Fibroblast of mammary gland (primary cell): ENCODE measurements around the gene DNAJC7.

Experiments
- DNase-seq: peaks from one replicate; pipeline ENCODE4 v3.0.0-alpha.2; 2010; ENCODE audit warnings: low read depth
- H3K4me3 ChIP-seq: 2 replicates; pipeline ENCODE4 v1.5.1; 2011; ENCODE audit warnings: low read depth, mild to moderate bottlenecking, low read length, moderate library complexity; ENCODE audit not compliant: control insufficient read depth
- TF ChIP-seq, protein P1 (sequence below): conservative IDR thresholded peaks from 2 replicates; pipeline ENCODE4 v1.5.1; 2011; ENCODE audit warnings: low read depth, low read length, inconsistent platforms; ENCODE audit not compliant: control insufficient read depth, insufficient read depth

The DNAJC7 gene

DNA sequence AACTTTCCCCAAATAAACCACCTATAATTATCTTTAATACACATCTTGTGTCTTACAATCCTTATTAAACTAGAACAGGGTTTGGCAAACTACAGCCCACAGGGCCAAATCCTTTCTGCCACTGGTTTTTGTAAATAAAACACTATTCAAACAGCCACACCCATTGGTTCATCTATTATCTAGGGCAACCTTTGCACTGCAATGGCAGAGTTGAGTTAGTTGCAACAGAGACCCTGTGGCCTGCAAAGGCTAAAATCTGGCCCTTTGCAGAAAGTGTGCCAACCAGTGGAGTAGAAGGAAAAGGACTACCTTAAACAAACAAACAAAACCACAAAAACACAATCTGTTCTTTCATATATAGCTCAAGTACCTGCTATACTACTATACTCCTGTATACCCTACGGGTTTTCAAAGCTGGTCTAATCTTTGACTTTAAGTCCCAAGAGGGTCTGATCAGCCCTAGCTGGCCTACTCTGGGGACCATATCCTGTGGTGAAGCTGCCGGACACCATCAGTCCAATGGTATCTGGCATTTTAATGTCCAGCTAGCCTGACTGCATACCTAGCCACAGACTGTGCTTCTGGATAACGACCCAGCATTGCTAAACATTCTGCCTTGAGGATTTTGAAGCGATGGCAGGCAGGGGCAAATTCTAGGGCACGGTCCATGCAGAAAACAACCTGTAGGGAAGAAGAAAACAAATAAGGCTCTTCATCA lies 27.4 kb downstream of the DNAJC7 start:
- TF ChIP-seq, protein P1, sequence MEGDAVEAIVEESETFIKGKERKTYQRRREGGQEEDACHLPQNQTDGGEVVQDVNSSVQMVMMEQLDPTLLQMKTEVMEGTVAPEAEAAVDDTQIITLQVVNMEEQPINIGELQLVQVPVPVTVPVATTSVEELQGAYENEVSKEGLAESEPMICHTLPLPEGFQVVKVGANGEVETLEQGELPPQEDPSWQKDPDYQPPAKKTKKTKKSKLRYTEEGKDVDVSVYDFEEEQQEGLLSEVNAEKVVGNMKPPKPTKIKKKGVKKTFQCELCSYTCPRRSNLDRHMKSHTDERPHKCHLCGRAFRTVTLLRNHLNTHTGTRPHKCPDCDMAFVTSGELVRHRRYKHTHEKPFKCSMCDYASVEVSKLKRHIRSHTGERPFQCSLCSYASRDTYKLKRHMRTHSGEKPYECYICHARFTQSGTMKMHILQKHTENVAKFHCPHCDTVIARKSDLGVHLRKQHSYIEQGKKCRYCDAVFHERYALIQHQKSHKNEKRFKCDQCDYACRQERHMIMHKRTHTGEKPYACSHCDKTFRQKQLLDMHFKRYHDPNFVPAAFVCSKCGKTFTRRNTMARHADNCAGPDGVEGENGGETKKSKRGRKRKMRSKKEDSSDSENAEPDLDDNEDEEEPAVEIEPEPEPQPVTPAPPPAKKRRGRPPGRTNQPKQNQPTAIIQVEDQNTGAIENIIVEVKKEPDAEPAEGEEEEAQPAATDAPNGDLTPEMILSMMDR, result no peak
- no peak overlapping the region for H3K4me3 ChIP-seq
- DNase-seq, result no peak

DNA sequence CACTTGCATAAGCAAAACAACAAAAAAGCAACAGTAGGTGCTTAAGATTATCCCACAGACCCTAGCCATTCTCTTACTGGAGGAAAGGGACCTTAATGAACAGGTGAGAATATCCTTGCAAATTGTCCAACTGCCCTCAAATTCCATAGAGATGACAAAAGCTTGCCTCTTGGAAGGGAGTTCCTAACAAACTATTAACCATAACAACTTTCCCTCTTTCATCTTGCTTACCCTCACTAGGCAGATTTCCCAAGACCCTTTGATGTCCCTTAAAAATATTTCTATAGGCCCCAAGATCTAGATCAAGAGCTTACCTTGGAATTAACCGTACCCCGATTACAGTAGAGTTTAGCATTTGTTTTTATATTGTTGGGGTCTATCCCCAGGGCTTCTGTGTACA lies 28.8 kb downstream of the DNAJC7 start:
- no peak overlapping the region for H3K4me3 ChIP-seq
- TF ChIP-seq, protein P1, result no peak
- no peak for DNase-seq

DNA sequence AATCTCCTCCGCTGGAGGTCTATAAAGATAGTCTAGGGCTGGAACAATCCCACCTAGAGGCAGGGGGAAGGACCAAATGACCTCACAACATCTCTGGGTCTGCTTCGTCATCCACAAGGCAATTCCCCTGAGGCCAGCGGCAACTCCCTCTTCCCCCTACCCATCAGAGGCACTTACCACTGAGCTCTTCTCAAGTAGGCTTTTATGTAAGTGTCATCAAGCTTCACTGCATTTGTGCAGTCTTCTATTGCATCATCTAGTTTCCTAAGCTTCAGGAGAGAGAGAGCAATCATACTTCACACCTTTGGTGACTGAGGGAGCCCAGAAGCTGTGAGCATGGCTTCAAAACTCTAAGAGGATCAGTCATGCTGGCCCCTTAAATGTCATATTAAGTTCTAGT lies 29.6 kb downstream of the DNAJC7 start:
- DNase-seq, result no peak
- H3K4me3 ChIP-seq, result no peak overlapping the region
- TF ChIP-seq, protein P1, result no peak

DNA sequence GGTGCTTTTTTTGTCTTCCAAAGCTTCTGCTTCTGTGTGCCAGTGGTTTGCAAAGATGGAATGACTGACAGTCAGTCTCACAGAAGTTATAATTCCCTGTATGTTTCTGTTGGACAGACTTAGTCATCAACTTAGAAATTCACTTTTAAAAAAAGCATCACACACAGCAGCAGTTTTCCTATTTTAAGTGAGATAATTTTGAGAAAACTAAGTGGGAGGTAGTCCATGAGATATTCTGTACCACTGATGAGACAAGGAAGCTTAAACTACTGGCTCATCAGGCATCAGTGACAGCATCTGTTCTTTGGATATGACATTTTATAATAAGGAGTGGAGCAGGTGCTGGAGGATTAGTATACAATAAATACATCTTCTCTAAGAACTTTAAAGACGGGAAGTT lies 30.6 kb downstream of the DNAJC7 start:
- no peak for DNase-seq
- TF ChIP-seq, protein P1, result no peak
- no peak overlapping the region for H3K4me3 ChIP-seq

DNA sequence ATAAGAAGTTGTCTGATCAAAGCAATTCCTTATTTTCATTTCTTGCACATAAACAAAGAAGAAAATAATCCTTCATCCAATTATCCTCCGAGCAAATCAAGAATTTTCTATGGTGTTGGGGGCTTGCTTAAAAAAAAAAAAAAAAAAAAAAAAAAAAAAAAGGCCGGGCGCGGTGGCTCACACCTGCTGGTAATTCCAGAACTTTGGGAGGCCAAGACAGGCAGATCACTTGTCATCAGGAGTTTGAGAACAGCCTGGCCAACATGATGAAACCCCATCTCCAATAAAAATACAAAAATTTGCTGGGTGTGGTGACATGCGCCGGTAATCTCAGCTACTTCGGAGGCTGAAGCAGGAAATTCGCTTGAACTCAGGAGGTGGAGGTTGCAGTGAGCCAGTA lies 31.3 kb downstream of the DNAJC7 start:
- no peak for DNase-seq
- H3K4me3 ChIP-seq, result no peak overlapping the region
- TF ChIP-seq, protein P1, result no peak

DNA sequence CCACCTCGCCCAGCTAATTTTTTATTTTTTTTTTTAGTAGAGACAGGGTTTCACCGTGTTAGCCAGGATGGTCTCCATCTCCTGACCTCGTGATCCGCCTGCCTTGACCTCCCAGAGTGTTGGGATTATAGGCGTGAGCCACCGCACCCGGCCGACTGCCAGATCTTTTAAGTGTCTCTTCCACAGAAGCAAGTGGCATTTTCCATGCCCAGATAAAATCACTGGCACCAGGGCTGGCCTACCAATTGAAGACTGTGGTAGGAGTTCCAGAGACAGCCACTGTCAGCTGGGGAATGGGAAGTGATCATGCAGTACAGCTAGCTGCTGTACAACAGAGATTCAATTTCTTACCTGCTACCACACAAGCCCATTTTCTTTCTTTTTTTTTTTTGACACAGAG lies 32.8 kb downstream of the DNAJC7 start:
- TF ChIP-seq, protein P1, result no peak
- no peak for DNase-seq
- H3K4me3 ChIP-seq, result no peak overlapping the region
